ENCODE results near the gene SDK1. TPM values are rescaled to one million over a fixed set of nuclear protein-coding genes. Genes with fewer than 3 reads are reported as not detected.

SDK1 gene
- total and polyA plus RNA-seq, 4 experiments from 2014 or later, result 0.06 to 0.26 TPM; not detected in 2

DNA sequence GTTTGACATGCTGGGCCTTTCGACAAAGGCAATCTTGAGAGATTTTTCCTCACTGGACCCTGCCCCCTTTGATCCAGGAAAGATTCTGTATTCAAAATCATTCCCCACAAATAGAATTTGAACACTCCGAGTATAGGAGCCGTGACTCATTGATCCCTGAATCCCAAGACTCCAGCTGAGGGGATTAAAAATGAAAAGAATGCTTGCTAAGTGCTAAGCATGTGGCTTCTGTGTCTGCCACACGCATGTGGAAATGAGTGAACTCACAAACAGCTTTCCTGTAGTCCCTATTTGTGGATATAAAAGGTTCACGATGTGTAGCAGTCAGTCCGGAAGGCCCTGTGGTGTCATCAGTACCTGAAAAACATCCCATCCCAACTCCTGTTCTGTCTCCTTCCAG is 674.3 kb downstream of the SDK1 start:
- Histone ChIP-seq H3K4me3 (ENCODE audit: low read length in 2 of 2) (no peak overlapping the region), H3K27ac (ENCODE audit: low read depth, low read length) (no peak overlapping the region), H3K27me3 (ENCODE audit: insufficient read depth, low read length) (no peaks in the 10 kb centered on the region), H3K36me3 (ENCODE audit: insufficient read depth, low read length) (no peaks in the 10 kb centered on the region), H3K9me3 (ENCODE audit: control insufficient read depth in 1 of 2, low read length in 2 of 2) (no peaks in the 10 kb centered on the region), H3K4me1 (ENCODE audit: insufficient read depth, low read length) (no peaks in the 10 kb centered on the region)
- POLR2A ChIA-PET (ENCODE audit: partially characterized antibody), result no interaction called here
- CTCF ChIA-PET (ENCODE audit: partially characterized antibody), result no interaction called here
- Mint-ChIP-seq H3K27me3 (peaks cover 0 to 4% of the 10 kb centered on the region in 2 donors), H3K36me3 (no peaks in the 10 kb centered on the region), H3K27ac (no peak overlapping the region), H3K4me1 (peaks cover 0 to 2% (median 0%) of the 10 kb centered on the region in 4 donors), H3K4me3 (no peak overlapping the region), H3K9me3 (no peaks in the 10 kb centered on the region)
- DNase-seq, result no peak
- intact Hi-C loops (cut with micrococcal nuclease), result no loop called here

GRCh38 chr7:3977391-3977790 is 676.3 kb downstream of the SDK1 start:
- no peaks in the 10 kb centered on the region for H3K36me3 Mint-ChIP-seq
- Histone ChIP-seq H3K4me3 (ENCODE audit: low read length in 2 of 2) (no peak overlapping the region), H3K27ac (ENCODE audit: low read depth, low read length) (no peak overlapping the region), H3K9me3 (ENCODE audit: control insufficient read depth in 1 of 2, low read length in 2 of 2) (no peaks in the 10 kb centered on the region), H3K27me3 (ENCODE audit: insufficient read depth, low read length) (no peaks in the 10 kb centered on the region), H3K36me3 (ENCODE audit: insufficient read depth, low read length) (no peaks in the 10 kb centered on the region), H3K4me1 (ENCODE audit: insufficient read depth, low read length) (no peaks in the 10 kb centered on the region)
- POLR2A ChIA-PET (ENCODE audit: partially characterized antibody), result no interaction called here
- H3K9me3 Mint-ChIP-seq, result no peaks in the 10 kb centered on the region
- H3K27ac Mint-ChIP-seq, result no peak overlapping the region
- CTCF ChIA-PET (ENCODE audit: partially characterized antibody), result no interaction called here
- H3K4me3 Mint-ChIP-seq, result no peak overlapping the region
- H3K27me3 Mint-ChIP-seq, result no peaks in the 10 kb centered on the region
- H3K4me1 Mint-ChIP-seq, result peaks cover 0 to 2% (median 0%) of the 10 kb centered on the region in 4 donors
- DNase-seq, result no peak
- intact Hi-C loops (cut with micrococcal nuclease), result no loop called here

GRCh38 chr7:3978839-3979238 is 677.8 kb downstream of the SDK1 start:
- Histone ChIP-seq H3K27me3 (ENCODE audit: insufficient read depth, low read length) (no peaks in the 10 kb centered on the region), H3K9me3 (ENCODE audit: control insufficient read depth in 1 of 2, low read length in 2 of 2) (no peaks in the 10 kb centered on the region), H3K27ac (ENCODE audit: low read depth, low read length) (no peak overlapping the region), H3K36me3 (ENCODE audit: insufficient read depth, low read length) (no peaks in the 10 kb centered on the region), H3K4me1 (ENCODE audit: insufficient read depth, low read length) (no peaks in the 10 kb centered on the region), H3K4me3 (ENCODE audit: low read length in 2 of 2) (no peak overlapping the region)
- Mint-ChIP-seq H3K4me3 (no peak overlapping the region), H3K36me3 (no peaks in the 10 kb centered on the region), H3K4me1 (peaks cover 0 to 2% (median 0%) of the 10 kb centered on the region in 4 donors), H3K27me3 (no peaks in the 10 kb centered on the region), H3K9me3 (no peaks in the 10 kb centered on the region), H3K27ac (no peak overlapping the region)
- ChIA-PET POLR2A (ENCODE audit: partially characterized antibody) (no interaction called here), CTCF (ENCODE audit: partially characterized antibody) (no interaction called here)
- intact Hi-C loops (cut with micrococcal nuclease), result no loop called here
- DNase-seq, result no peak

DNA sequence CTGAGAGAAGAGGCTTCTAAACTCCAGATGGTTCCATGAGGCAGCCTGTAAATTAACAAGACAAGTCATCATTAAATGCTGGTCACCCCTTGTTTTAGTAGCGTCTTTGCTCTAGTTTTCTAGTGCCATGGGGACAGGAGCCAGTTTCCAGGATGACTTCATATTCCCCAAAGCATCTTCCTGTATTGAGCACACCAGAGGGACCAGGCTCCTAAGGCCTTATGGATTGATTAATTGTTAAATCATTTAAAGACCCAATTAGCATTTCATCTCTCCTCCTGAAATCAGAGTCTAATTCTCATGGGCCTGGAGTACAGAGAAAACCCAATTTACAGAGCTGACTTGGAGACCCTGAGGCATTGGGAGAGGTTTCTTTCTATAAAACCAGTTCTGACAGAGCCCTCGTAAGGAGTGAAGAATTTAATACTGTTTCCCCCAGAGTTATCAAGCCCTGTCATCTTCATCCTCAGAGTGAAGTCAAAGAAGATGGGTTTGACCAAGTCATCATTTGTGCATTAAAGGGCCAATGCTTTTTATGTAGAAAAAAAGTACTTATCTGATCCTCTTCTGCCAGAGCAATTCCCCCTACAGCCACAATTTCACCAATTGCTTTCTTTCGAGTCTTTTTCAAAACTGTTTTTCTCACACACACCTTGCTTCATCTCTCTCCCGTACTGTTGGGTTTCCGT is 678.7 kb downstream of the SDK1 start:
- H3K4me3 ChIP-seq (ENCODE audit: low read length in 2 of 2), result no peak overlapping the region
- no peak overlapping the region for H3K4me3 Mint-ChIP-seq
- intact Hi-C loops (cut with micrococcal nuclease), result no loop called here

GRCh38 chr7:3980300-3980643 is 679.2 kb downstream of the SDK1 start:
- POLR2A ChIA-PET (ENCODE audit: partially characterized antibody), result no interaction called here
- DNase-seq, result no peak
- intact Hi-C loops (cut with micrococcal nuclease), result no loop called here
- Histone ChIP-seq H3K9me3 (ENCODE audit: control insufficient read depth in 1 of 2, low read length in 2 of 2) (no peaks in the 10 kb centered on the region), H3K4me1 (ENCODE audit: insufficient read depth, low read length) (no peaks in the 10 kb centered on the region), H3K27ac (ENCODE audit: low read depth, low read length) (no peak overlapping the region), H3K36me3 (ENCODE audit: insufficient read depth, low read length) (no peaks in the 10 kb centered on the region), H3K27me3 (ENCODE audit: insufficient read depth, low read length) (no peaks in the 10 kb centered on the region), H3K4me3 (ENCODE audit: low read length in 2 of 2) (no peak overlapping the region)
- peaks cover 0 to 2% (median 0%) of the 10 kb centered on the region in 4 donors for H3K4me1 Mint-ChIP-seq
- no peaks in the 10 kb centered on the region for H3K36me3 Mint-ChIP-seq
- H3K27ac Mint-ChIP-seq, result no peak overlapping the region
- CTCF ChIA-PET (ENCODE audit: partially characterized antibody), result no interaction called here
- H3K9me3 Mint-ChIP-seq, result no peaks in the 10 kb centered on the region
- no peak overlapping the region for H3K4me3 Mint-ChIP-seq
- H3K27me3 Mint-ChIP-seq, result no peaks in the 10 kb centered on the region

More for the DNA sequence above, 678.7 kb downstream of the SDK1 start:
- POLR2A ChIA-PET (ENCODE audit: partially characterized antibody), result no interaction called here
- Mint-ChIP-seq H3K4me1 (peaks cover 0 to 2% (median 0%) of the 10 kb centered on the region in 4 donors), H3K9me3 (no peaks in the 10 kb centered on the region), H3K27ac (no peak overlapping the region), H3K27me3 (no peaks in the 10 kb centered on the region), H3K36me3 (no peaks in the 10 kb centered on the region)
- CTCF ChIA-PET (ENCODE audit: partially characterized antibody), result no interaction called here
- DNase-seq, result no peak
- no peaks in the 10 kb centered on the region for H3K36me3 ChIP-seq (ENCODE audit: insufficient read depth, low read length)
- no peaks in the 10 kb centered on the region for H3K4me1 ChIP-seq (ENCODE audit: insufficient read depth, low read length)
- H3K27ac ChIP-seq (ENCODE audit: low read depth, low read length), result no peak overlapping the region
- no peaks in the 10 kb centered on the region for H3K27me3 ChIP-seq (ENCODE audit: insufficient read depth, low read length)
- H3K9me3 ChIP-seq (ENCODE audit: control insufficient read depth in 1 of 2, low read length in 2 of 2), result no peaks in the 10 kb centered on the region

DNA sequence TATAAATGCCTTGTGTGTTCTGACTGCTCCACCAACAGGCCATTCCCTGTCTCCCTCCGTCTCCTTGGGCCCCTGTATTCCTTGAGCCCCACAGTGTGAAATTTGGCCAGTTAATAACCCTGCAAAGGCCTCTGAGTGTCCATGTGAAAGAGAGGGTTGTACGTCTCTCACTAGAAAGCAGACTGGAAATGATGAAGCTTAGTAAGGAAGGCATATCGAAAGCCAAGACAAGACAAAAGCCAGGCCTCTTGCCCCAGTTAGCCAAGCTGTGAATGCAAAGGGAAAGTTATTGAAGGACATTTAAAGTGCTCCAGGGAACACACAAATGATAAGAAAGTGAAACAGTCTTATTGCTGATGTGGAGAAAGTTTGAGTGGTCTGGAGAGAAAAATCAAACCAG is 680.2 kb downstream of the SDK1 start:
- no peak overlapping the region for H3K27ac Mint-ChIP-seq
- Histone ChIP-seq H3K27me3 (ENCODE audit: insufficient read depth, low read length) (no peaks in the 10 kb centered on the region), H3K27ac (ENCODE audit: low read depth, low read length) (no peak overlapping the region), H3K4me3 (ENCODE audit: low read length in 2 of 2) (no peak overlapping the region), H3K4me1 (ENCODE audit: insufficient read depth, low read length) (no peaks in the 10 kb centered on the region), H3K36me3 (ENCODE audit: insufficient read depth, low read length) (no peaks in the 10 kb centered on the region), H3K9me3 (ENCODE audit: control insufficient read depth in 1 of 2, low read length in 2 of 2) (no peaks in the 10 kb centered on the region)
- DNase-seq, result no peak
- no peaks in the 10 kb centered on the region for H3K27me3 Mint-ChIP-seq
- peaks cover 0 to 2% (median 0%) of the 10 kb centered on the region in 4 donors for H3K4me1 Mint-ChIP-seq
- no peaks in the 10 kb centered on the region for H3K9me3 Mint-ChIP-seq
- CTCF ChIA-PET (ENCODE audit: partially characterized antibody), result no interaction called here
- no peak overlapping the region for H3K4me3 Mint-ChIP-seq
- POLR2A ChIA-PET (ENCODE audit: partially characterized antibody), result no interaction called here
- no peaks in the 10 kb centered on the region for H3K36me3 Mint-ChIP-seq
- intact Hi-C loops (cut with micrococcal nuclease), result no loop called here

DNA sequence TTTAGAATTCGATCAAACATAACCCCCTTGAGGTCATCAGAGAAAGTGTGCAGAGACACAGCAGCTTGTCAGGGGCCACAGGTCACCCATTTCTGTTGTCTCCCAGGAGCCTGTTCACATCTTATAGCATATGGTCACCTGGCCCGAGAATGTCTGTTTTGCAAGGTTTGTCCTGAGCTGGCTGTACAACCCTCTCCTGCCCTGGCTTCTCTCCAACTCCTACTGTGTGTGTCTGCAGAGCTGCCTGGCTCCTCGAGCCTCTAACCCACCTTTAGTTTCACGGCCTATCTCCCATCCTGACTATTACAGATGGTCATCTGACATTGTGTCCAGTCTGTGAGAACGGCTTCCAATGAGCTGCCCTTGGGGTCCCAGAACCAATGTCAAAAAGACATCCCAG is 683.4 kb downstream of the SDK1 start:
- H3K4me3 ChIP-seq (ENCODE audit: low read length in 2 of 2), result no peak overlapping the region
- no peaks in the 10 kb centered on the region for H3K36me3 Mint-ChIP-seq
- no peak for DNase-seq
- no peak overlapping the region for H3K4me3 Mint-ChIP-seq
- H3K27me3 Mint-ChIP-seq, result peaks cover 0 to 4% of the 10 kb centered on the region in 2 donors
- H3K27ac Mint-ChIP-seq, result no peak overlapping the region
- POLR2A ChIA-PET (ENCODE audit: partially characterized antibody), result no interaction called here
- H3K9me3 ChIP-seq (ENCODE audit: control insufficient read depth in 1 of 2, low read length in 2 of 2), result no peaks in the 10 kb centered on the region
- H3K9me3 Mint-ChIP-seq, result no peaks in the 10 kb centered on the region
- CTCF ChIA-PET (ENCODE audit: partially characterized antibody), result no interaction called here
- no peaks in the 10 kb centered on the region for H3K4me1 ChIP-seq (ENCODE audit: insufficient read depth, low read length)
- intact Hi-C loops (cut with micrococcal nuclease), result no loop called here
- H3K36me3 ChIP-seq (ENCODE audit: insufficient read depth, low read length), result no peaks in the 10 kb centered on the region
- H3K27ac ChIP-seq (ENCODE audit: low read depth, low read length), result no peak overlapping the region
- no peaks in the 10 kb centered on the region for H3K27me3 ChIP-seq (ENCODE audit: insufficient read depth, low read length)
- peaks cover 0 to 2% (median 0%) of the 10 kb centered on the region in 4 donors for H3K4me1 Mint-ChIP-seq

- Histone ChIP-seq H3K4me1 (ENCODE audit: insufficient read depth, low read length) (no peaks in the 10 kb centered on the region), H3K27ac (ENCODE audit: low read depth, low read length) (no peak overlapping the region), H3K9me3 (ENCODE audit: control insufficient read depth in 1 of 2, low read length in 2 of 2) (no peaks in the 10 kb centered on the region), H3K4me3 (ENCODE audit: low read length in 2 of 2) (no peak overlapping the region), H3K36me3 (ENCODE audit: insufficient read depth, low read length) (no peaks in the 10 kb centered on the region), H3K27me3 (ENCODE audit: insufficient read depth, low read length) (no peaks in the 10 kb centered on the region)
- ChIA-PET POLR2A (ENCODE audit: partially characterized antibody) (no interaction called here), CTCF (ENCODE audit: partially characterized antibody) (no interaction called here)
- Mint-ChIP-seq H3K4me3 (no peak overlapping the region), H3K4me1 (no peaks in the 10 kb centered on the region), H3K27ac (no peak overlapping the region), H3K9me3 (no peaks in the 10 kb centered on the region), H3K36me3 (no peaks in the 10 kb centered on the region), H3K27me3 (peaks cover 3 to 4% of the 10 kb centered on the region in 2 donors)
- intact Hi-C loops (cut with micrococcal nuclease), result no loop called here
- no peak for DNase-seq
Measured at GRCh38 chr7:3986927-3987326, 685.9 kb downstream of the SDK1 start.

Measured in CD4-positive, alpha-beta memory T cell (primary cell).